ENCODE measurements around the gene ENOX1.

The ENOX1 gene

GRCh38 chr13:43770871-43771270 is 15.9 kb downstream of the ENOX1 start:
- no peak for ATAC-seq
- TF ChIP-seq, protein P1, sequence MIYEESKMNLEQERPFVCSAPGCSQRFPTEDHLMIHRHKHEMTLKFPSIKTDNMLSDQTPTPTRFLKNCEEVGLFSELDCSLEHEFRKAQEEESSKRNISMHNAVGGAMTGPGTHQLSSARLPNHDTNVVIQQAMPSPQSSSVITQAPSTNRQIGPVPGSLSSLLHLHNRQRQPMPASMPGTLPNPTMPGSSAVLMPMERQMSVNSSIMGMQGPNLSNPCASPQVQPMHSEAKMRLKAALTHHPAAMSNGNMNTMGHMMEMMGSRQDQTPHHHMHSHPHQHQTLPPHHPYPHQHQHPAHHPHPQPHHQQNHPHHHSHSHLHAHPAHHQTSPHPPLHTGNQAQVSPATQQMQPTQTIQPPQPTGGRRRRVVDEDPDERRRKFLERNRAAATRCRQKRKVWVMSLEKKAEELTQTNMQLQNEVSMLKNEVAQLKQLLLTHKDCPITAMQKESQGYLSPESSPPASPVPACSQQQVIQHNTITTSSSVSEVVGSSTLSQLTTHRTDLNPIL (CRISPR knock-in tag; IDR thresholded peaks at IDR 0.05; ENCODE audit: low read depth), result no peak
- TF ChIP-seq, protein P2, sequence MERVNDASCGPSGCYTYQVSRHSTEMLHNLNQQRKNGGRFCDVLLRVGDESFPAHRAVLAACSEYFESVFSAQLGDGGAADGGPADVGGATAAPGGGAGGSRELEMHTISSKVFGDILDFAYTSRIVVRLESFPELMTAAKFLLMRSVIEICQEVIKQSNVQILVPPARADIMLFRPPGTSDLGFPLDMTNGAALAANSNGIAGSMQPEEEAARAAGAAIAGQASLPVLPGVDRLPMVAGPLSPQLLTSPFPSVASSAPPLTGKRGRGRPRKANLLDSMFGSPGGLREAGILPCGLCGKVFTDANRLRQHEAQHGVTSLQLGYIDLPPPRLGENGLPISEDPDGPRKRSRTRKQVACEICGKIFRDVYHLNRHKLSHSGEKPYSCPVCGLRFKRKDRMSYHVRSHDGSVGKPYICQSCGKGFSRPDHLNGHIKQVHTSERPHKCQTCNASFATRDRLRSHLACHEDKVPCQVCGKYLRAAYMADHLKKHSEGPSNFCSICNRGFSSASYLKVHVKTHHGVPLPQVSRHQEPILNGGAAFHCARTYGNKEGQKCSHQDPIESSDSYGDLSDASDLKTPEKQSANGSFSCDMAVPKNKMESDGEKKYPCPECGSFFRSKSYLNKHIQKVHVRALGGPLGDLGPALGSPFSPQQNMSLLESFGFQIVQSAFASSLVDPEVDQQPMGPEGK (CRISPR knock-in tag; IDR thresholded peaks at IDR 0.05; ENCODE audit: borderline replicate concordance), result no peak
- no peak for TF ChIP-seq CSDC2 (CRISPR knock-in tag; IDR thresholded peaks at IDR 0.05)
- no peak for TF ChIP-seq ARNTL (CRISPR knock-in tag; IDR thresholded peaks at IDR 0.05; ENCODE audit: borderline replicate concordance, low read depth)
- TF ChIP-seq ZNF565 (CRISPR knock-in tag; conservative IDR thresholded peaks at IDR 0.05; ENCODE audit: low read depth), result no peak
- TF ChIP-seq PPARA (CRISPR knock-in tag; IDR thresholded peaks at IDR 0.05; ENCODE audit: borderline replicate concordance), result no peak
- no peak for TF ChIP-seq ISL1 (CRISPR knock-in tag; IDR thresholded peaks at IDR 0.05)
- TF ChIP-seq ZFP30 (CRISPR knock-in tag; IDR thresholded peaks at IDR 0.05), result no peak
- TF ChIP-seq OSR1 (CRISPR knock-in tag; IDR thresholded peaks at IDR 0.05), result no peak
- TF ChIP-seq CSRNP3 (CRISPR knock-in tag; IDR thresholded peaks at IDR 0.05), result no peak
- no peak for TF ChIP-seq TOX (CRISPR knock-in tag; IDR thresholded peaks at IDR 0.05; ENCODE audit: borderline replicate concordance)
- TF ChIP-seq ESRRG (CRISPR knock-in tag; IDR thresholded peaks at IDR 0.05), result no peak

- TF ChIP-seq ESRRG (CRISPR knock-in tag; IDR thresholded peaks at IDR 0.05) (no peak), OSR1 (CRISPR knock-in tag; IDR thresholded peaks at IDR 0.05) (no peak), ZNF565 (CRISPR knock-in tag; conservative IDR thresholded peaks at IDR 0.05; ENCODE audit: low read depth) (no peak), ARNTL (CRISPR knock-in tag; IDR thresholded peaks at IDR 0.05; ENCODE audit: borderline replicate concordance, low read depth) (no peak), PPARA (CRISPR knock-in tag; IDR thresholded peaks at IDR 0.05; ENCODE audit: borderline replicate concordance) (no peak), ZNF70 (CRISPR knock-in tag; IDR thresholded peaks at IDR 0.05) (no peak), RARB (CRISPR knock-in tag; IDR thresholded peaks at IDR 0.05) (no peak), ZNF8 (CRISPR knock-in tag; IDR thresholded peaks at IDR 0.05) (no peak), CSDC2 (CRISPR knock-in tag; IDR thresholded peaks at IDR 0.05) (no peak), ZFP30 (CRISPR knock-in tag; IDR thresholded peaks at IDR 0.05) (no peak), GLIS3 (CRISPR knock-in tag; IDR thresholded peaks at IDR 0.05) (no peak), ZFP3 (CRISPR knock-in tag; IDR thresholded peaks at IDR 0.05) (no peak), TCF4 (CRISPR knock-in tag; IDR thresholded peaks at IDR 0.05; ENCODE audit: borderline replicate concordance) (no peak)
- TF ChIP-seq, protein P2 (CRISPR knock-in tag; IDR thresholded peaks at IDR 0.05; ENCODE audit: borderline replicate concordance), result no peak
- TF ChIP-seq, protein P3, sequence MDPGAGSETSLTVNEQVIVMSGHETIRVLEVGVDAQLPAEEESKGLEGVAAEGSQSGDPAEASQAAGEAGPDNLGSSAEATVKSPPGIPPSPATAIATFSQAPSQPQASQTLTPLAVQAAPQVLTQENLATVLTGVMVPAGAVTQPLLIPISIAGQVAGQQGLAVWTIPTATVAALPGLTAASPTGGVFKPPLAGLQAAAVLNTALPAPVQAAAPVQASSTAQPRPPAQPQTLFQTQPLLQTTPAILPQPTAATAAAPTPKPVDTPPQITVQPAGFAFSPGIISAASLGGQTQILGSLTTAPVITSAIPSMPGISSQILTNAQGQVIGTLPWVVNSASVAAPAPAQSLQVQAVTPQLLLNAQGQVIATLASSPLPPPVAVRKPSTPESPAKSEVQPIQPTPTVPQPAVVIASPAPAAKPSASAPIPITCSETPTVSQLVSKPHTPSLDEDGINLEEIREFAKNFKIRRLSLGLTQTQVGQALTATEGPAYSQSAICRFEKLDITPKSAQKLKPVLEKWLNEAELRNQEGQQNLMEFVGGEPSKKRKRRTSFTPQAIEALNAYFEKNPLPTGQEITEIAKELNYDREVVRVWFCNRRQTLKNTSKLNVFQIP (CRISPR knock-in tag; IDR thresholded peaks at IDR 0.05; ENCODE audit: borderline replicate concordance, low read depth), result no peak
- no peak for ATAC-seq
Measured at GRCh38 chr13:43769529-43769928, 17.2 kb downstream of the ENOX1 start.

DNA sequence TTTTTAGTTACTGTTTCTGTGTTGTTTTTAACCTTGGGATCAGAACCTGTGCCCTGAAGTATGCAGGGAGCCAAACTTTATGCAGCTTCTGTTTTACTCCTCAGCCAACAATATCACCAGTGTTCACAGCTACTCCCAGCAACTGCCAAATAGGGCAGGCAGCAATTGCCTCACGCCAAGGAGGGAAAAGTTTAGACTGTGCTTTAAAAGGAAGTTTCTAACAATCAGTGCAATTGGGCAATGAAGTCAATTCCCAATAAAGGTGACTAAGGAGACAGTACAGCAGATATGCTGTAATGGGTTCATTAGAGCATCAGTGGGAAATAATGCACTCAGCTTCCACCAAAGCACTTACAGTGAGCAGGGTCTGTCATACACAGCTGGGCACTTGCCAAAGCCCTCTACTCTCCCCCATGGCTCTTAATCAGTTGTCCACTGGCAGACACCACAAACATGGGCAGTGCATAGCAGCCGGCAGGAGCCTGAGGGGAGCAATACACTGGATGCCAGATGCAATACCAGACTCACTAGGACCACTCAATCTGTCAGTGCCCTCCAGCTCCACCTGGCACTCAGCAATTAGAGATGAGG is 19.3 kb downstream of the ENOX1 start:
- peak; percentile 83 for ATAC-seq
- 0 out of 2 replicates have a peak, but pooled peaks have one; percentile 29 for TF ChIP-seq ZNF8 (CRISPR knock-in tag; IDR thresholded peaks at IDR 0.05)
- peak; percentile 76 for TF ChIP-seq TCF4 (CRISPR knock-in tag; IDR thresholded peaks at IDR 0.05; ENCODE audit: borderline replicate concordance)
- no peak for TF ChIP-seq GLIS3 (CRISPR knock-in tag; IDR thresholded peaks at IDR 0.05)

- TF ChIP-seq RARB (CRISPR knock-in tag; IDR thresholded peaks at IDR 0.05), result no peak
- no peak for TF ChIP-seq CSDC2 (CRISPR knock-in tag; IDR thresholded peaks at IDR 0.05)
- no peak for TF ChIP-seq ARNTL (CRISPR knock-in tag; IDR thresholded peaks at IDR 0.05; ENCODE audit: borderline replicate concordance, low read depth)
- no peak for TF ChIP-seq ZFP30 (CRISPR knock-in tag; IDR thresholded peaks at IDR 0.05)
- TF ChIP-seq ZNF70 (CRISPR knock-in tag; IDR thresholded peaks at IDR 0.05), result no peak
- TF ChIP-seq PPARA (CRISPR knock-in tag; IDR thresholded peaks at IDR 0.05; ENCODE audit: borderline replicate concordance), result no peak
- ATAC-seq, result no peak
Measured at GRCh38 chr13:43766725-43767124, 20.0 kb downstream of the ENOX1 start.
